OCI-LY1 (cell line): Measurements from ENCODE around the gene PPIL6.

Source experiments
- CTCF ChIP-seq: fragments of 200-600 bp; sonication (generic), shearing (Covaris generic); IDR thresholded peaks from 2 replicates; pipeline ENCODE4 v1.5.1; 2017; ENCODE audit warnings: mild to moderate bottlenecking, antibody characterized with exemption, low read length, moderate library complexity, mixed read lengths
- EZH2 ChIP-seq: fragments of 200-600 bp; sonication (generic), shearing (Covaris generic); IDR thresholded peaks from 2 replicates; pipeline ENCODE4 v1.8.0; 2017; ENCODE audit warnings: borderline replicate concordance, mixed run types, mild to moderate bottlenecking, antibody characterized with exemption, low read length, moderate library complexity, mixed read lengths

- TF ChIP-seq EZH2 (no peak), CTCF (no peak)
Measured at GRCh38 chr6:109453156-109453555, 12.7 kb upstream of the PPIL6 start.
